T-helper 2 cell treated with Interferon-gamma antibody and Interleukin-4, amounts not matched to agents 5 μg/mL and 100 μg/mL, for 36 hours (primary cell): ENCODE data around the gene GRIK2.

ENCODE experiments used
- DNase-seq: peaks from one replicate; pipeline ENCODE4 v3.0.0; 2021; ENCODE audit warnings: low spot score
- H3K27ac Mint-ChIP-seq: one replicate; pipeline ENCODE4 v1.8.0; 2021; ENCODE audit warnings: mild to moderate bottlenecking, mixed read lengths
- H3K27me3 Mint-ChIP-seq: one replicate; pipeline ENCODE4 v1.8.0; 2021; ENCODE audit warnings: low read depth, mixed read lengths
- H3K36me3 Mint-ChIP-seq: one replicate; pipeline ENCODE4 v1.8.0; 2021; ENCODE audit warnings: low read depth, mixed read lengths
- H3K4me1 Mint-ChIP-seq: one replicate; pipeline ENCODE4 v1.8.0; 2021; ENCODE audit warnings: low read depth, mixed read lengths
- H3K4me3 Mint-ChIP-seq: one replicate; pipeline ENCODE4 v1.8.0; 2022; ENCODE audit warnings: mild to moderate bottlenecking, moderate library complexity, mixed read lengths
- H3K9me3 Mint-ChIP-seq: one replicate; pipeline ENCODE4 v1.8.0; 2021; ENCODE audit warnings: mixed read lengths

Gene GRIK2

DNA sequence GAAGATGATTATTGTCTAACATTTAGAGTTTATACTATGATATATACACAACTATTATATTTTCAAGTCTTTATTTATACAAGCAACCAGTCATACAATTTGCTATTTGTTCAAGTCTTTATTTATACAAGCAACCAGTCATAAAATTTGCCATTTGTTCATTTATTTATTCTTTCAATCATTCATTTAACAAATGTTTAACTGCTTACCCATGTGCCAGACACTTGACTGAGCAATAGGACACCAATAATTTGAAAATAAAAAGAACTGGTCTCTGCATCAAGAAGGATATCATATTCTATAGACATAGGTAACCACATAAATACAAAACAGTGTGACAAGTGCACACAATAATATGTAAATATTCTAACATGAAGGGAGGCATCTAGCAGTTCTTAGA is 20.3 kb downstream of the GRIK2 start:
- Mint-ChIP-seq H3K27ac (no peak overlapping the region), H3K4me1 (no peaks in the 10 kb centered on the region), H3K9me3 (no peaks in the 10 kb centered on the region), H3K4me3 (no peak overlapping the region), H3K36me3 (no peaks in the 10 kb centered on the region), H3K27me3 (no peaks in the 10 kb centered on the region)
- DNase-seq, result no peak

DNA sequence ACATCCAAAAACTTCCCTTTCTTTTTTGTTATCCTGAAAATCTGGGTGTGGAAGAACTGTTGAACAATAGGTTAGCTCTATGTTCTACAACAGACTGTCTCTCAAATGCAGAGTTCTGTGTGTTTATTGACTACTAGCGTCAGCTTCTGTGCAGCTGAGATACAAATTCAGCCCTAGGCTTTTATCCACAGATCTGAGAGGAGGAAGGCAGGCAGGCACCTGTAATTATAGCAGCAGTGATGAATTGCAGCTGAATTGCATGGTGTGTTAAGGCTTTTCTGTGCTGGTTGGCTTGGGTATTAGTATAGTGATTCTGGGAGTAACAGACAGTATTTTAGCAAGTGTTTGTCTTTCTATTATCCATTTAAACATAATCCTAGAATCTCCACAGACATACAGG is 24.4 kb downstream of the GRIK2 start:
- Mint-ChIP-seq H3K4me1 (no peaks in the 10 kb centered on the region), H3K27ac (no peak overlapping the region), H3K9me3 (no peaks in the 10 kb centered on the region), H3K4me3 (no peak overlapping the region), H3K27me3 (no peaks in the 10 kb centered on the region), H3K36me3 (no peaks in the 10 kb centered on the region)
- no peak for DNase-seq

DNA sequence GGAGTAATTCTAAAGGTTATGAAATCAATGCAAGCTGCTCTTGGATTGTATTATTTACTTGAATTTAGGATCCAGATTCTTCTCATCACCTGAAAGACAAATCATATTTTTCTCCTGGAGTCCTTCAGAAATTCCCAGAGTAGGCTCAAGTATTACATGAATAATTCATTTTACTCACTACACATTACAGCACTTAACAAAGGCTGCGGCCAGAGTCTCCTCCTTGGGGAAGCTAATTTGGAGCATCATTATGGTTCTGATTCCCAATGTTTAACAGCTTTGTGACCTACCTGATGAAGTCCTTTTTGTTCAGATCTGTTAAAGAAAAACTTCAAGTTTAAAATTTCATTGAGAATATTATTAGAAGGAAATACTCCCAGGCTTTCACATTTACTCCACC is 28.7 kb downstream of the GRIK2 start:
- H3K4me1 Mint-ChIP-seq, result no peaks in the 10 kb centered on the region
- peaks cover 3% of the 10 kb centered on the region for H3K9me3 Mint-ChIP-seq
- no peak overlapping the region for H3K4me3 Mint-ChIP-seq
- no peaks in the 10 kb centered on the region for H3K36me3 Mint-ChIP-seq
- no peak for DNase-seq
- no peak overlapping the region for H3K27ac Mint-ChIP-seq
- no peaks in the 10 kb centered on the region for H3K27me3 Mint-ChIP-seq

DNA sequence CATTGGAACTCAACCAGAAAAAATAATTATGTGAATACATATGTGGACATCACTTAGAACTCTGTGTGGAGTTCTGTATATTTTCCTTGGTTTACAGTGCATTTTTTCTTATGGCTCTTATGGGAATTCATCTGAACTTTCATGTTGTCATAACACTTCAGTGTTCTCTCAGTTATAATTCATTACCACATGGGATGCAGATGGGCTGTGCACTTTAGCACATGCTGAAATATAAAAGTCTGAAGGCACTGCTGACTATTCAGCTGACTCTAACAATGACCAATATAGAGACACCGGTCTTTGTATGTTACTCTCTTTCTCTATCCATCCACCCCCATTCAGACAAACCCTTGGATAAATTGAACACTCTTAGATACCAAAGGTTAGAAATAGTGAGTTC is 29.3 kb downstream of the GRIK2 start:
- Mint-ChIP-seq H3K4me1 (no peaks in the 10 kb centered on the region), H3K36me3 (no peaks in the 10 kb centered on the region), H3K27ac (no peak overlapping the region), H3K27me3 (no peaks in the 10 kb centered on the region), H3K9me3 (peaks cover 3% of the 10 kb centered on the region), H3K4me3 (no peak overlapping the region)
- DNase-seq, result no peak

DNA sequence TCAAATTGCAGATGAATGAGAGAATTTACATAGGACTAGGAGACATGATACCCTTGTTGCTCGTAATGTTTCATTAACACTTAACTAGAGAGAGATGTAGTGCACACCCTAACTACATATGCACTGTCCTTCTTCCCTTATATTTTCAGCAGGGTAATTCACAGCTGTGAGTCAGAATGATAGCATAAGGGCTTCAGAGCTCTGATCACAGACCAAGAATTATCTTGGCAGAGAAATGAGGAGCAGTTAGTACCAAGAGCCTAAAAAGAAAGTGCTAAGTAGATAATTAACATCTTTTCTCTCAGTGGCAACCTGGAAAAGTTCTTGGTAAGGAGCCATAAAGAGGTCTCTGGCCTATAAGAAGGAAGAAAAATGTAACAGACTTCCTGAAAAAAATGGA is 35.8 kb downstream of the GRIK2 start:
- Mint-ChIP-seq H3K9me3 (peaks cover 3% of the 10 kb centered on the region), H3K4me3 (no peak overlapping the region), H3K36me3 (no peaks in the 10 kb centered on the region), H3K27ac (no peak overlapping the region), H3K27me3 (no peaks in the 10 kb centered on the region), H3K4me1 (no peaks in the 10 kb centered on the region)
- DNase-seq, result no peak

DNA sequence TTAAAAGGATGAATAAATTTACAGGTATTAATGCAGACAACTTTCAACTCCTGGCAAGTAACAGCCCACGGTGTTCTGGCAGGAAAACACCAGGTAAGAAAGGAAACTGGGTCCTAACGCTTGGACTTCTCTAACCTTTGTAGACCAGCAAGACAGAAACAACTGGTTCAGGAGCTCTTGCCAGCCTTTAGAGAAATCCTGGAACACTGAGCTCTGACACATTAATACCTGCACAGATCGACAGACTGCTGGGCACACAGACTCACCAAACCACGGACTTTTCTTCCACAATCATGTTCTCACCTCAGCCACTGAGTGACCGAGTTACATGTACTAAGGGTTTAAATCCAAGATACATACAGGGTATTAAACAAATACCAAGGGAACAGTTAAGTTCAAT is 36.3 kb downstream of the GRIK2 start:
- peaks cover 3% of the 10 kb centered on the region for H3K9me3 Mint-ChIP-seq
- no peaks in the 10 kb centered on the region for H3K27me3 Mint-ChIP-seq
- no peaks in the 10 kb centered on the region for H3K4me1 Mint-ChIP-seq
- no peaks in the 10 kb centered on the region for H3K36me3 Mint-ChIP-seq
- DNase-seq, result no peak
- H3K27ac Mint-ChIP-seq, result no peak overlapping the region
- no peak overlapping the region for H3K4me3 Mint-ChIP-seq

DNA sequence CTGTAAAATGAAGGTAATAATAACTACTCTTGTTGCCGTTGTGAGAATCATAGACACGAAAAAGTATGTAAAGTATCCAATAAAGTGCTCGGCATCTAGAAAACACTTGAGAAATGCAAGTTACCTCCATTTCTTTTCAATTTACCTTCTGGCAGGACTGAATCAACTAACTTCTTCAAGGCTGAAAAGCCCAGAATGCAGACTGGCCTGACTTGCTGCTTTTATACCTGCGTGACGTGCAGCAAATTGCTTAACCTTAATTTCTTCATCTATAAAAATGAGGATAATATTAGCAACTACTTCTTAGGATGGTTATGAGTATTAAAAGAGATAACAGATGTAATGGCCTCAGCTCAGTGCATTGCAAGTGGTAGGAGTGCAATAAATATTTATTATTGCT is 39.6 kb downstream of the GRIK2 start:
- Mint-ChIP-seq H3K4me3 (no peak overlapping the region), H3K4me1 (no peaks in the 10 kb centered on the region), H3K27ac (no peak overlapping the region), H3K36me3 (no peaks in the 10 kb centered on the region), H3K9me3 (no peaks in the 10 kb centered on the region), H3K27me3 (no peaks in the 10 kb centered on the region)
- no peak for DNase-seq

DNA sequence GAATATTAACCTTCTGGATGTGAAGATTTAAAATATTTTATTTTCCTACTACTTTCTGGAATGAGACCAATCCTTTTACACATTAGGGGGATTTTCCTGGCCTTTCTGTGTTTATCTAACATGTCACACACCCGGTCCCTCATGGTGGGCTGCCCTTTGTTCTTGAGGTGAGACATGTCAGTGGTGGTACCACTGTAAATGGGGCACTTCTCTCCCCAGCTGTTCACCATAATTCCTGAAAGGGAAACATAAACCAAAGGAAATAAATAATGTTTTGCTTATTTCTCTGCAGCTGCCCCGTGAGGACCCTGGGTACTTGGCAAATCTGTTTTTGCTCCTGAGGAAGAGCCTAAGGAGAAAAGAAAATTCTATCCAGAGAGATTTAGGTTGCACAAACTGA is 41.1 kb downstream of the GRIK2 start:
- H3K27me3 Mint-ChIP-seq, result no peaks in the 10 kb centered on the region
- H3K9me3 Mint-ChIP-seq, result no peaks in the 10 kb centered on the region
- H3K27ac Mint-ChIP-seq, result no peak overlapping the region
- H3K4me1 Mint-ChIP-seq, result no peaks in the 10 kb centered on the region
- no peak overlapping the region for H3K4me3 Mint-ChIP-seq
- no peaks in the 10 kb centered on the region for H3K36me3 Mint-ChIP-seq
- DNase-seq, result no peak

DNA sequence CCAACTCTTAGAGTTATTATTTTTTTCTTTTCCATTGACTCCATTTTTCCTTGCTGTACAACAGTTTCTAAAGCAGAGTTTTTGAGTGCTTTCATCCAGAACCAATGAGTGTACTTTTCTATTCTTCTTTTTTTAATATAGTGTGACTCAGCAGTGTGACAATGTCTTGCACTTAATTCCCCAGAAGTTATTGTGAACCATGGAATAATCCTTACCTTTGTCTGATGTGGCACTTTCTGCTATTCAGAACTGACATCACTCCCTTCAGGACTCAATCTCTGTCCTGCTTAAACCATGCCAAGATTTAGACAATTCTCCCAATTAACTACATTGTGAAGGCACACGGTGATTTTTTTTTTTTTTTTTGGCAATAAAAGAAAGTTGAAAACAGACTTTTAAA is 41.5 kb downstream of the GRIK2 start:
- H3K9me3 Mint-ChIP-seq, result no peaks in the 10 kb centered on the region
- no peaks in the 10 kb centered on the region for H3K4me1 Mint-ChIP-seq
- H3K36me3 Mint-ChIP-seq, result no peaks in the 10 kb centered on the region
- no peak overlapping the region for H3K27ac Mint-ChIP-seq
- no peak for DNase-seq
- no peak overlapping the region for H3K4me3 Mint-ChIP-seq
- no peaks in the 10 kb centered on the region for H3K27me3 Mint-ChIP-seq

DNA sequence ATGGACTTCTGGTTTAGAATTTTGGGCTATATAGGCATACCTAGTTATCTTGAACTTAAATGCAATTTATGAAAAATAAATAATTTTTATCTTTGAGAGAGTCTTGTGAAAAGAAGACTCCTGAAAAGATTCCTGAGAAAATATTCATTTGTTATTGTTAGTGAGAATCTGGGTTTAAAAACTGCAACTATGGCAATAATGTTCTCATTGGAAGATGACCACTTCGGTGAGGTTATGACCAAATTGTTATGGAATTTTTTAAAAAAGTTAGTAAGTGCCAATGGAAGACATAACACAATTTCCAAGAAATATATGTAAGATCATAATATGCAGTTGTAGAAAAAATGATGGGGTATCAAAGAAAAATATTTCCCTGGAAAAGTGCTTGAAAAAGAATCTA is 46.3 kb downstream of the GRIK2 start:
- H3K36me3 Mint-ChIP-seq, result no peaks in the 10 kb centered on the region
- no peak overlapping the region for H3K27ac Mint-ChIP-seq
- no peak overlapping the region for H3K4me3 Mint-ChIP-seq
- H3K9me3 Mint-ChIP-seq, result no peaks in the 10 kb centered on the region
- H3K4me1 Mint-ChIP-seq, result no peaks in the 10 kb centered on the region
- H3K27me3 Mint-ChIP-seq, result no peaks in the 10 kb centered on the region
- no peak for DNase-seq

DNA sequence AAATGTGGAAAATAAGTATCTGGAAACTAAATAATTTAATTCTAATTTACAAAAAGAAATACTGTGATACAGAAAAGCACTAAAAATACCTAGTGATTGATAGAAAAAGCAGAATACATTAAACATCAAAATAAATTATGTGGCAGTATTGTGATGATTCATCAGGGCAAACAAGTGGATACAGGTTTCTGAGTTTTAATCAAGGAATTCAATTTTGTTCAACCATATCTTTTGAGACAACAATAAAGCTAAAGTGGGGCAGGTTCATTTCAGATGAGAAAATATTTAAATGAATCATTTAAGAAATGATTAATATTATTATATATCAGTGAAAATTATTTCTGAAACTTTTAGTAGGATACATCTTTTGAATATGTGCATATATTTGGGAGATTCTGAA is 49.8 kb downstream of the GRIK2 start:
- H3K4me3 Mint-ChIP-seq, result no peak overlapping the region
- DNase-seq, result no peak
- no peaks in the 10 kb centered on the region for H3K9me3 Mint-ChIP-seq
- H3K27ac Mint-ChIP-seq, result no peak overlapping the region
- H3K36me3 Mint-ChIP-seq, result no peaks in the 10 kb centered on the region
- no peaks in the 10 kb centered on the region for H3K27me3 Mint-ChIP-seq
- H3K4me1 Mint-ChIP-seq, result no peaks in the 10 kb centered on the region

DNA sequence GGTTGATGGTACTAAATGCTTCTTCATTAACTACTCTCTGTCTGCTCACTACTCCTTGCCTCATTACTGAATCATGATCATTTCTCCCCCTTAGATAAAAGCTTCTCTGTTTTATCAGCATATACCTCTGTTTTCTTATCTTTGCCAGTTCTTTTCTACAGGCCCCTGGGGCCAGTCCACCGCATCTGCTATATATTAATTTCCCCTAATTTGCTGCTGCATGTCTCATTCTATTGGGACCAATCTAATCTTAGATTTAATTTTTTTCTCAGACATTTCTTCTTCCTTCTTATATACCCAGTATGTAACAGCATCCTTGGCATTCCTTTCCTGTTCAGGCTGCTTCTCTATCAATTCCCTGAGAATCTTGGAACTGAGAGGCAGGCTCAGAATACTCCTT is 51.2 kb downstream of the GRIK2 start:
- H3K36me3 Mint-ChIP-seq, result no peaks in the 10 kb centered on the region
- DNase-seq, result no peak
- no peak overlapping the region for H3K27ac Mint-ChIP-seq
- H3K4me3 Mint-ChIP-seq, result no peak overlapping the region
- H3K27me3 Mint-ChIP-seq, result no peaks in the 10 kb centered on the region
- no peaks in the 10 kb centered on the region for H3K9me3 Mint-ChIP-seq
- no peaks in the 10 kb centered on the region for H3K4me1 Mint-ChIP-seq

DNA sequence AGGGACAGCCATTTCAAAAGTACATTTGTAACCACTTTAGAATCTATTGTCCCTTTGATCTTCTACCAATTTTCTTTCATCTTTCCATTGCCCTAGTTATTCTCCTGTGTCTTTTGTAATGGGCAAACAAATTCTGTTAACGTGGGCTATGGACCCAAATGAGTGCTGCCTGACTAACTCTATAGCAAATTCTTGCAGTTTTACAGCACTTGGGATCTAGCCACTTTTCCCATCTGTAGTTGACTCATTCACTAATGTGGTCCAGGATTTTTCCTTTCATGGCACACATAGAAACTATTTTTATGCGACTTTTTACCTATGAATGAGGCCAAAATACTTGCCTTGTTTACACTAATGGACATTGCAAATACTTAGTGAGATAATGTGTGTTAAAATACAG is 52.0 kb downstream of the GRIK2 start:
- DNase-seq, result no peak

DNA sequence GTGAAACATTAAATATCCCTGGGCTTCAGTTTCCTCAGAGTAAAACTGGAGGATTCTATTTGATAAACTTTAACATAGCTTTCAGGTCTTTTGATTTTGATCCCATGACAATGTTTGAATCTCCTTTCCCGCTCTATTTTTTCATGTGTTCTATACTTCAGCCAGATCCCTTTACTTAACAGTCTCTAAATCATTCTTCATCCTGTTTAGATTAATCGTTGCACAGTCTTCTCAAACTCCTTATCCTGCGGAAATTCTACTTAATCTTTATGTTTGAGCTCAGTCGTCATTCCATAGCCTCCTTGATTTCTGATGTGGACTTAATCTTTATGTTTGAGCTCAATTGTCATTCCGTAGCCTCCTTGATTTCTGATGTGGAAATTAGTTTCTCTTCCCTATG is 57.4 kb downstream of the GRIK2 start:
- Mint-ChIP-seq H3K4me1 (no peaks in the 10 kb centered on the region), H3K27ac (no peak overlapping the region), H3K9me3 (no peaks in the 10 kb centered on the region), H3K27me3 (no peaks in the 10 kb centered on the region), H3K4me3 (no peak overlapping the region), H3K36me3 (no peaks in the 10 kb centered on the region)
- no peak for DNase-seq

More for the DNA sequence above, 52.0 kb downstream of the GRIK2 start:
- no peaks in the 10 kb centered on the region for H3K9me3 Mint-ChIP-seq
- H3K36me3 Mint-ChIP-seq, result no peaks in the 10 kb centered on the region
- no peaks in the 10 kb centered on the region for H3K4me1 Mint-ChIP-seq
- H3K27me3 Mint-ChIP-seq, result no peaks in the 10 kb centered on the region
- no peak overlapping the region for H3K4me3 Mint-ChIP-seq
- no peak overlapping the region for H3K27ac Mint-ChIP-seq

DNA sequence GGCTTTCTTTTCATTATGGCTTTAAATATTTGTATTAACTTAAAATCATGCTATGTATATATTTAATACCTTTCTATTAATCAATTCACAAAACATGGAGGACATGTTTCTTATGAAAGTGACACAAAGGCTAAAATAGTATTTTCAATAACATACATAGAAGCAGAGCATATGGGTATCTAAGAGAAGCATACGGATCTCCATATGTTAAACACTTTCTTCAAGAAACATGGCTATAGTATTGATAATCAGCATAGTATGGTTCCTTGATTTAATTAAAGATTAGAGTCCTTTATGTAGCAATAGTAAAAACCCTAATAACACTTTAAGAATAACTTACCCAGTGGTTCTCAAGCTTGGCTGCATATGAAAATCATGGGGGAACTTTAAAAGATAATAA is 58.5 kb downstream of the GRIK2 start:
- DNase-seq, result no peak
- no peaks in the 10 kb centered on the region for H3K27me3 Mint-ChIP-seq
- H3K27ac Mint-ChIP-seq, result no peak overlapping the region
- no peak overlapping the region for H3K4me3 Mint-ChIP-seq
- H3K4me1 Mint-ChIP-seq, result no peaks in the 10 kb centered on the region
- no peaks in the 10 kb centered on the region for H3K36me3 Mint-ChIP-seq
- H3K9me3 Mint-ChIP-seq, result no peaks in the 10 kb centered on the region

DNA sequence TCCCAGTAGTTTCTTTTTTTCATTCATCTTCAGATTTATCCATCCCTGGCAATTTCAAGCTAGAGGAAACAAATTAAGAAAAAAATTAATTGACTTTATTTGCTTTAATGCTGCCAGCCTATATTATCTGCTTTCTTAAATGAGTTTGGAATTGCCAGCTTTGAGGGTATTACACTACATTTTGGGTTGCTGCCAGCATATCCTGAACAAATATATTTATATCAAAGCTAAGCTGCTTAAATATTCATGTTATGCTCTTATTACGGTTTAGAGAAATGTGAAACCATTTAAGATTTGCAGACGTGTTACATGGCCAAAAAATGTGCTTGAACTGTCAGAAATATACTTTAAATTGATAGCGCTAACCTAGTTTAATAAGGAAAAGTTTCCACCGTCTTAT is 59.7 kb downstream of the GRIK2 start:
- H3K36me3 Mint-ChIP-seq, result no peaks in the 10 kb centered on the region
- H3K4me1 Mint-ChIP-seq, result no peaks in the 10 kb centered on the region
- H3K27me3 Mint-ChIP-seq, result no peaks in the 10 kb centered on the region
- H3K9me3 Mint-ChIP-seq, result no peaks in the 10 kb centered on the region
- no peak overlapping the region for H3K4me3 Mint-ChIP-seq
- no peak overlapping the region for H3K27ac Mint-ChIP-seq
- no peak for DNase-seq
